Stomach (tissue), 9 donors: ENCODE results near the gene P4HB. TPM values are rescaled to one million over a fixed set of nuclear protein-coding genes. Genes with fewer than 3 reads are reported as not detected.

ENCODE experiments used
- DNase-seq, 2 donors: peaks; one replicate each; pipeline versions ENCODE4 v3.0.0 to v3.0.0-alpha.2; 2013 to 2019
- H3K27ac ChIP-seq, 5 donors: fragments of 200-600 bp in 4 of 5; sonication (generic) in 4 of 5; one replicate each; pipeline ENCODE4 v1.5.1; 2013 to 2019; ENCODE audit warnings: mild to moderate bottlenecking in 1 of 5, moderate library complexity in 1 of 5
- H3K27me3 ChIP-seq, 3 donors: fragments of 200-600 bp; sonication (generic); one replicate each; pipeline ENCODE4 v1.5.1; 2017 to 2019; ENCODE audit warnings: mixed run types in 1 of 3
- H3K36me3 ChIP-seq, 4 donors: fragments of 200-600 bp; sonication (generic); 1 replicate in 3 of 4; 2 replicates in 1 of 4; pipeline ENCODE4 v1.5.1; 2016 to 2019
- H3K4me1 ChIP-seq, 4 donors: fragments of 200-600 bp; sonication (generic); one replicate each; pipeline ENCODE4 v1.5.1; 2016 to 2019
- H3K4me3 ChIP-seq, 4 donors: fragments of 200-600 bp; sonication (generic) in 3 of 4; one replicate each; pipeline ENCODE4 v1.5.1; 2016 to 2019; ENCODE audit warnings: mild to moderate bottlenecking in 1 of 4
- H3K9me3 ChIP-seq, 4 donors: fragments of 200-600 bp; sonication (generic); one replicate each; pipeline ENCODE4 v1.5.1; 2016 to 2019
- CTCF ChIP-seq, 7 experiments: fragments of 450-650 bp in 4 of 7; fragments of 200-600 bp in 3 of 7; sonication (generic) in 3 of 7; IDR thresholded peaks; one replicate each; pipeline ENCODE4 v1.5.1; 2016 to 2019; ENCODE audit warnings: antibody characterized with exemption in 7 of 7, control low read depth in 2 of 7, mild to moderate bottlenecking in 1 of 7
- EP300 ChIP-seq: sonication (generic); formaldehyde crosslinking; IDR thresholded peaks from one replicate; pipeline ENCODE4 v1.6.1; 2017; ENCODE audit warnings: antibody characterized with exemption
- POLR2A ChIP-seq, 4 donors: fragments of 450-650 bp; IDR thresholded peaks; one replicate each; pipeline ENCODE4 v1.6.1; 2016; ENCODE audit warnings: antibody characterized with exemption in 4 of 4, control low read depth in 2 of 4, mild to moderate bottlenecking in 1 of 4, moderate library complexity in 1 of 4
- POLR2AphosphoS5 ChIP-seq, 3 donors: sonication (generic); formaldehyde crosslinking; IDR thresholded peaks; one replicate each; pipeline ENCODE4 v1.6.1; 2016; ENCODE audit warnings: antibody characterized with exemption in 3 of 3
- WGBS, 5 donors: extraction: QIAGEN DNeasy Blood & Tissue Kit in 3 of 5; methylation state at CpG; one replicate each; pipeline versions ENCODE4 v1.1.5 to v1.1.7; 2013 to 2018; 5-methylcytosine and 5-hydroxymethylcytosine counted together
- intact Hi-C: fragments of 100-400 bp; cut with DNase I; formaldehyde crosslinking; loops from one replicate; pipeline ENCODE4 v1.15.1; 2023; ENCODE audit warnings: low total_unique reads
- polyA plus RNA-seq, 3 donors: library from polyadenylated mRNA; stranded (reverse); fragments of 200-250 nt; gene quantifications; one replicate each; pipeline ENCODE4 v1.2.3, GENCODE V29; 2013
- total RNA-seq, 5 donors: library from RNA; depleted of rRNA; stranded (reverse); fragments of >200 nt; gene quantifications; one replicate each; pipeline versions ENCODE4 v1.1.0 to v1.2.3, GENCODE V29; 2014 to 2016
- donor health status: healthy with polysubstance abuse.
- donor health status: Bipolar disorder and iron deficiency.
- donor health status: healthy.

P4HB gene
- total and polyA plus RNA-seq, 8 donors, result 401 to 1,308 (median 619) TPM

GRCh38 chr17:81829858-81830257, 30.5 kb downstream of the P4HB start:
- Histone ChIP-seq H3K4me3 (no peak overlapping the region), H3K27me3 (no peaks in the 10 kb centered on the region), H3K9me3 (no peaks in the 10 kb centered on the region), H3K27ac (no peak overlapping the region), H3K4me1 (peaks cover 18 to 65% (median 41%) of the 10 kb centered on the region in 4 donors), H3K36me3 (peaks cover 0 to 2% (median under 1%) of the 10 kb centered on the region in 4 donors)
- DNase-seq, result no peak
- intact Hi-C loops, result no loop called here
- 80 to 94% (median 92%) methylated on average over 6 of the region's 6 CpGs for WGBS, 5 donors
- TF ChIP-seq POLR2AphosphoS5 (IDR thresholded peaks at IDR 0.05), result no peak
- no peak for TF ChIP-seq POLR2A (IDR thresholded peaks at IDR 0.05)
- TF ChIP-seq CTCF (IDR thresholded peaks at IDR 0.05), result no peak
- no peak for TF ChIP-seq EP300

- Histone ChIP-seq H3K27me3 (no peaks in the 10 kb centered on the region), H3K36me3 (peaks cover 0 to 14% (median 12%) of the 10 kb centered on the region in 4 donors), H3K4me1 (peaks cover 13 to 56% (median 32%) of the 10 kb centered on the region in 4 donors), H3K27ac (no peak overlapping the region), H3K4me3 (no peak overlapping the region), H3K9me3 (no peaks in the 10 kb centered on the region)
- no peak for DNase-seq
- no peak for TF ChIP-seq CTCF (IDR thresholded peaks at IDR 0.05)
- TF ChIP-seq POLR2A (IDR thresholded peaks at IDR 0.05), result no peak
- no peak for TF ChIP-seq EP300
- no peak for TF ChIP-seq POLR2AphosphoS5 (IDR thresholded peaks at IDR 0.05)
- intact Hi-C loops, result no loop called here
- WGBS, 5 donors, result 76 to 80% (median 79%) methylated on average over 7 of the region's 7 CpGs
Observed at GRCh38 chr17:81828656-81829055, 31.7 kb downstream of the P4HB start.

GRCh38 chr17:81825841-81826466, 34.4 kb downstream of the P4HB start:
- H3K27me3 ChIP-seq, result no peaks in the 10 kb centered on the region
- no peaks in the 10 kb centered on the region for H3K9me3 ChIP-seq
- WGBS, 5 donors, result 67 to 74% (median 73%) methylated on average over 10 to 11 of the region's 11 CpGs
- H3K4me3 ChIP-seq, result no peak overlapping the region
- H3K4me1 ChIP-seq, result peaks cover 16 to 61% (median 32%) of the 10 kb centered on the region in 4 donors
- intact Hi-C loops, result no loop called here
- TF ChIP-seq EP300 (no peak), CTCF (IDR thresholded peaks at IDR 0.05) (no peak), POLR2A (IDR thresholded peaks at IDR 0.05) (no peak), POLR2AphosphoS5 (IDR thresholded peaks at IDR 0.05) (no peak)
- DNase-seq, result peak in 1 of 2 donors; percentile 68
- peaks cover 0 to 28% (median 26%) of the 10 kb centered on the region in 4 donors for H3K36me3 ChIP-seq
- no peak overlapping the region for H3K27ac ChIP-seq

GRCh38 chr17:81824595-81824994, 35.7 kb downstream of the P4HB start:
- intact Hi-C loops, result no loop called here
- TF ChIP-seq CTCF (IDR thresholded peaks at IDR 0.05) (no peak), POLR2A (IDR thresholded peaks at IDR 0.05) (no peak), POLR2AphosphoS5 (IDR thresholded peaks at IDR 0.05) (no peak), EP300 (no peak)
- 82 to 95% (median 87%) methylated on average over 6 to 11 of the region's 11 CpGs for WGBS, 5 donors
- no peaks in the 10 kb centered on the region for H3K9me3 ChIP-seq
- H3K27ac ChIP-seq, result no peak overlapping the region
- peaks cover 16 to 50% (median 27%) of the 10 kb centered on the region in 4 donors for H3K4me1 ChIP-seq
- DNase-seq, result no peak
- peaks cover 0 to 28% (median 26%) of the 10 kb centered on the region in 4 donors for H3K36me3 ChIP-seq
- H3K27me3 ChIP-seq, result peaks cover 0 to 5% (median 0%) of the 10 kb centered on the region in 3 donors
- H3K4me3 ChIP-seq, result no peak overlapping the region
